22Rv1 (cell line): Measurements from ENCODE around the gene WASF1.

Source experiments
- CTCF ChIP-seq: fragments of 450-650 bp; IDR thresholded peaks from 2 replicates; pipeline ENCODE4 v1.5.1; 2017; ENCODE audit warnings: mild to moderate bottlenecking
- ZFX ChIP-seq: fragments of 450-650 bp; IDR thresholded peaks from 2 replicates; pipeline ENCODE4 v1.6.1; 2017; ENCODE audit warnings: antibody characterized with exemption, borderline replicate concordance

- TF ChIP-seq CTCF = no peak
- no peak for TF ChIP-seq ZFX
Measured at GRCh38 chr6:110179406-110180227, at the start of gene WASF1.
